ENCODE measurements around the gene TNFRSF8.
"Not testable (repeated sequence)": the region's sequence is repeated elsewhere in the genome, so short reads cannot be mapped to it uniquely, and the experiment has no call there.

Gene TNFRSF8

DNA sequence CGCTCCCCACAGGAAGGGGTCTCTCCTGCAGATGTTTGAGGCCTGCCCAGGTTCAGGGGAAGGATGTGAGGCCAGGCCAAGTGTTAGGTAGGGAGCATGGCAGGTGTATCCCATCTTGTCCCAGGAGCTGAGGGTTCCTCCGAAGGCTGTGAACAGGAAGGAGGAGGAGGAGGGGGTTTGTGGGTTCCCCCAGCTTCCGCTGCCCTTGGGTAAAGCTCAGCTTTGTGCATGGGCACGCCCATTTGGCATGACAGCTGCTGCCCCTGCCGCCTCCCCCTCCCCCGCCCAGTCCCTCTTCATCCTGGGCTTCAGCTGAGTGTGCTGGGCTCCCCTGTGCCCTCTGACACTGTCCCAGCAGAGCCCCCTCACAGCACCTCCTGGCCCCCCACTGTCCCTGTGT lies 25.5 kb downstream of the TNFRSF8 start:
- DNase-seq = peak; percentile 57 to 64

DNA sequence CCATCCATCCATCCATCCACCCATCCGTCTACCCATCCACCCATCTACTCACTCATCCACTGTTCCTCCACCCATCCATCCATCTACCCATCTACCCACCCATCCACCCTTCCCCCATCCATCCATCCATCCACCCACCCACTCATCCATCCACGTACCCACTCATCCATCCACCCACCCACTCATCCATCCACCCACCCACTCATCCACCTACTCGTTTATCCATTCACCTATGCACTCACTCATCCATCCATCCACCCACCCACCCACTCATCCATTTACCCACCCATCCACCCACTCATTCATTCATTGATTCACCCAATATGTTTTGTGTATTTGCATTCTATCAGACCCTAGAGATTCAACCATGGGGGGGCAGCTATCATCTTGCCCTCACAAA lies 27.2 kb downstream of the TNFRSF8 start:
- no peak for DNase-seq

- no peak for DNase-seq
Measured at GRCh38 chr1:12091191-12091590, 28.1 kb downstream of the TNFRSF8 start.

DNA sequence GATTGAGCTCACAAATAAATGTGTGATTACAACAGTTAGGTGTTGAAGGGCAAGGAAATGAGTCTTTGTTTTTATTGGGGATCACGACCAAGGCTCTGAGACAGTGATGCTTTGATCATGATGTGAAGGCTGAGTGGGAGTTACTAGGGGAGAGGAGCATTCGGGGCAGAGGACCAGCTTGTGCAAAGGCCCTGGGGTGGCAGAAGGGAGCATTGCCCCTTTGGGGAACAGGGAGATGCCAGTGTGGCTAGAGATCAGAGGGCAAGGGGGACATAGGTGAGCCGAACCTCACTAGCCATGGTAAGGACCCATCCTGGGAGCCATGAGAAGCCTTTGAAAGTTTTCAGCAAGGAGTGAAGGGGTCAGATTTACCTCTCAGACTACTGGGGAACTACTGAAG lies 31.1 kb downstream of the TNFRSF8 start:
- no peak for DNase-seq

GRCh38 chr1:12095452-12096263 lies 32.6 kb downstream of the TNFRSF8 start:
- DNase-seq = no peak

- DNase-seq = no peak
Measured at GRCh38 chr1:12096615-12097014, 33.5 kb downstream of the TNFRSF8 start.

DNA sequence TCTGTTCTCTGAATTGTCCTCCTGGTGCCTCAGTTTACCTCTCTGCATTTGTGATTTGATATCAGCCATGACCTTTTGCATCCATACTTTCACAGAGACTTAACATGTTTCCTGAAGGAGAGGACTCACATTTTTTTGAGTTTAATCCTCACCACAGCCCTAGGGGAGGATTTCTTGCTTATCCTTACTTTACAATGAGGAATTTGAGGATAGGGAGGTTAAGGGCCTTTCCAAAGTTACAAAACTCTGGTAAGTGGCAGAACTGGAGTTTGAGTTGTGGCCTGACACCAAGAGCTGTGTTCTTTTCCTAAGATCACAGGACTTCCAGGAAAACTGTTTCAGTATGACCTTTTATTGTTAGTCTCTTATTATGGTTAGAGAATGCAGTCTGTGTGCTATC lies 34.2 kb downstream of the TNFRSF8 start:
- no peak for DNase-seq

GRCh38 chr1:12098786-12099185 lies 35.7 kb downstream of the TNFRSF8 start:
- DNase-seq = no peak

- DNase-seq = no peak
Measured at GRCh38 chr1:12099610-12100009, 36.5 kb downstream of the TNFRSF8 start.

DNA sequence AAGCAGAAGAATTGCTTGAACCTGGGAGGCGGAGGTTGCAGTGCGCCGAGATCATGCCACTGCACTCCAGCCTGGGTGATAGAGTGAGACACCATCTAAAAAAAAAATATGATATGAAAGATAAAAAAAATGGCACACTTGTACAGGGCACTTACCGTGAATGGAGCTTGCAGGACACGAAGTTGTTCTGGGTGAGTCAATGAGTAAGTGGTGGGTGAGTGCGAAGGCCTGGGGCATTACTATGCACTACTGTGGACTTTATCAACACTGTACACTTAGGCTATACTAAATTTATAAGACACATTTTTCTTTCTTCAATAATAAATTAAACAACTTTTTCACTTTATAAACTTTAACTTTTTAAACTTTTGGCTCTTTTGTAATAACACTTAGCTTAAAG lies 37.0 kb downstream of the TNFRSF8 start:
- DNase-seq = no peak

- not testable (repeated sequence) for DNase-seq
Measured at GRCh38 chr1:12101120-12101519, 38.0 kb downstream of the TNFRSF8 start.

GRCh38 chr1:12102066-12102465 lies 39.0 kb downstream of the TNFRSF8 start:
- no peak for DNase-seq

DNA sequence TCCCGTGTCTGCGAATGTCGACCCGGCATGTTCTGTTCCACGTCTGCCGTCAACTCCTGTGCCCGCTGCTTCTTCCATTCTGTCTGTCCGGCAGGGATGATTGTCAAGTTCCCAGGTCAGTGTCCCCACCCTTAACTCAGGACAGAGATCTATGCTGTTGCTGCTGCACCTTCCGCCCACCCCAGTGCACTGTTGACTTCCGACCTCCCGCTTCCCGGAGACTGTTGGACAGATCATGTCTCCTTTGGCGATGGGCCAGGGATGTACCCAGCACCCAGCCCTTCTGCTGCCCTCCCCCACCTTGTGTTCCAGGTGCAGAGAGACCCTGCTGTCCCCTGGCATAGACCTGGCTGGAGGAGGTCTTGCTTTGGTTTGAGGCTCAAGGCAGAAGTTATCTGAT lies 41.3 kb downstream of the TNFRSF8 start:
- no peak for DNase-seq

DNA sequence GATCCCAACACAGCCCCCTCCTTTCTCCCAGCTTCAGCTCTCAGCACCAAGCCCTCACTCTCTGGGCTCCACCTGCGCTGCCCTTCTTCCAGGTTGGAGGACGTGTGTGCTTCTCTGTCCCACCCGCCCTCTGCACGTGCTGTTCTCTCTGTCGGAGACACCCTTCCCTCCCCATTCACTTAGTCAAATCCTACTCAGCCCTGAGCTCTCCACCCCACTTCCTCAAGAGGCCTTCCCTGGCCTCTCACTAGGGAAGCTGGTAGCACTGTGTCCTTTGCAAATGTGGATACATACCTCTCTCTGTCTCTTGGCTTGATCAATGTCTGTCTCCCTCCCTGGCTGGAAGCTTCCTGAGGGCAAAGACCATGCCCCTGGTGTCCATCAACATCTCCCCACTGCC lies 43.0 kb downstream of the TNFRSF8 start:
- DNase-seq = no peak

DNA sequence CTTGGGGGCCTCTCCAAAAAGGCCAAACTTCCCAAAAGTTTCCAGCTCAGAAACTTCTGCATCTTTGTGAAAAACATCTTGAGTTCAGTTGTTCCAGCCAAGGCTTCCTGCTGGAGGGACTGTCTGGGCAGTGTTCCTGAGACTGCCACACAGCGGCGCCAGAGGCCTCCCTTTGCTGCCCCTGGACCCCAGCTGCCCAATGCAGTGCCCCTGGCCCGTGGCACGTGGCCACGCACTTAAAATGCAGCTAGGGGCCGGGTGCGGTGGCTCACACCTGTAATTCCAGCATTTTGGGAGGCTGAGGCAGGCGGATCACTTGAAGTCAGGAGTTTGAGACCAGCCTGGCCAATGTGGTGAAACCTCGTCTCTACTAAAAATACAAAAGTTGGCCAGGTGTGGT lies 43.8 kb downstream of the TNFRSF8 start:
- not testable (repeated sequence) for DNase-seq

DNA sequence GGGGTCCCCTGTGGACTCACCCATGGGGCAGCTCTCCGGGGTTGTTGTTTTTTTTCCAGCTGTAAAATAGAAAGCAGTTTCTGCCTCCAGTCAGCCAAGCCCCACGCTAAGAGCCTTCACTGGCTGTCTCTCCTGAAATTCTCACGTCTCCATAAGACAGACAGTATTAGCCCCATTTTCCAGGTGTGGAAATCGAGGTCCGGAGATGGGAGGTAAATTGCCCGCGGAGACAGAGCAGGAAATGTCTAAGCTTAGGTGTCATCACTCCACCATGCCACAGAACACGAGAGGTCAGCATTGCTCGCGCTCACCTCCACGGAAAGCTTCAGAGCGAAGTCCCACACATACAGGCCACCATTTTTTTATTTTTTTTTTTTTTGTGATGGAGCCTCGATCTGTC lies 44.6 kb downstream of the TNFRSF8 start:
- DNase-seq = no peak

DNA sequence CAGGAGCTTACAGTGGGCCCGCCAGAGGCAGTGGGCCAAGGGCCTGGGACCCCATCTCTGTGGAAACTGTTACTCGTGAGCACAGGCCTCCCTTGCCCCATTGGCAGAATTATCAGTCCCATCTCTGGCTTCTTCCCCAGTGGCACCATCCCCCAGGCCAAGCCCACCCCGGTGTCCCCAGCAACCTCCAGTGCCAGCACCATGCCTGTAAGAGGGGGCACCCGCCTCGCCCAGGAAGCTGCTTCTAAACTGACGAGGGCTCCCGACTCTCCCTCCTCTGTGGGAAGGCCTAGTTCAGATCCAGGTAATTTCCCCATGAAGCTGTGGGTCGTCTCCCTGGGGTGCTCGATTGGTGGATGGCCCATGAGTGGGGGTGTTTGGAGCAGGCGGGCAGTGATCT lies 46.8 kb downstream of the TNFRSF8 start:
- DNase-seq = no peak

- DNase-seq = no peak
Measured at GRCh38 chr1:12111741-12112140, 48.6 kb downstream of the TNFRSF8 start.

DNA sequence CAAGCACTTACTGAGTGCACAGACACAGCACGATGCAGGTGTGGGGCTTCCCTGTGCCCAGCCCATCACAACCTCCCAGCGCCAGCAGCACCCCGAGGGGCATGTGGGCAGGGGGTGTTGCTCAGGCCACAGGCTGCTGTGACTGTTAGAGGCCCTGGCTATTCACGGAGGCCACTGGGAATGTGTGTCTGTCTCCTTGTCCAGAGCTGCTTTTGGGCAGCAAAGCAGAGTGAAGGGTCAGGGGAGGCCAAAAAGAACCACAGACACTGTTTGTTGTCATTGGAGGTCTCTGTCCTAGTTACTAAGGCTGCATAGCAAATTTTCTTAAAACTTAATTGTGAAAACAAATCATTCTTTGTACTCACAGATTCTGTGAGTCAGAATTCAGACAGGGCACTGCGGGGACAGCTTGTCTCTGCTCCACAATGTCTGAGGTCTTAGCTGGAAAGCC lies 49.6 kb downstream of the TNFRSF8 start:
- no peak for DNase-seq

- DNase-seq = no peak
Measured at GRCh38 chr1:12113433-12114339, 50.6 kb downstream of the TNFRSF8 start.

DNA sequence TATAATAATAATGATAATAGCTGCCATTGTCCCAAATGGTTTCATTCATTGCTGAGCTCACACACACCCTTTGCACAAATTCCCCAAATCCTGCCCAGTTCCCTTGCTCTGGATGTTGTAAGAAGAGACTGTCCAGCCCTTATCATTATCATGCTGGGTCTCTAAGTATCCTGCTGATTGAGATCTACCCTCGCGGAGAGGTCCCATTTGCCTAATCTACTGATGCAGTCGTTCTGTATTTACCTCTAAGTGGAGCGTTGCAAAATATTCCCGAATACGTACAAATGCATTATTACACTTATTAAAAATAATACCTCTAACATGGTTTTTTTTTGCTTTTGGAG lies 51.2 kb downstream of the TNFRSF8 start:
- DNase-seq = no peak

DNA sequence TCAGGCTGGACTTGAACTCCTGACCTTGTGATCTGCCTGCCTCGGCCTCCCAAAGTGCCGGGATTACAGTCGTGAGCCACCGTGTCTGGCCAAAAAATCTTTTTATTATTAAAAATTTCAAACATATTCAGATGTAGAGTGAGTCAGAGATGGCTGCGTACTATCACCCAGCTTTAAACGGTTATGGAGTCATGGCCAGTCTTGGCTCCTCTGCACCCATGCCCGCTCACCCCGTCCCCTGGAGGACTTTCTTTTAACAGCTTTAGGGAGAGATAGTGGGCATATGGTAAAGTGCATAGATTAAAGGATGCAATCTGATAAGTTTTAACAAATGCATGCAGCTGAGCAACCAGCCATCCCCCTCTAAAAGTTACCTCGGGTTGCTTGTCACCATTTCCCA lies 51.8 kb downstream of the TNFRSF8 start:
- no peak for DNase-seq

GRCh38 chr1:12121212-12122003 lies 58.3 kb downstream of the TNFRSF8 start:
- DNase-seq = peak in 1 of 2 donors; percentile 33

Data from CD4-positive, alpha-beta T cell treated with Interleukin-1 beta for 1 hour (primary cell).